SK-N-SH (cell line): Measurements from ENCODE around the gene DUSP23. TPM values are rescaled to one million over a fixed set of nuclear protein-coding genes. Genes with fewer than 3 reads are reported as not detected.

Experiments used
- CTCF ChIA-PET: fragments of 300-600, 350-600 bp; formaldehyde crosslinking; extraction: SDS; loops from one replicate; lab custom pipeline; 2021; lab: Yijun Ruan, JAX
- POLR2A ChIA-PET: fragments of 350-600 bp; sonication (Branson Sonifier 250); formaldehyde crosslinking; extraction: SDS; loops from one replicate; lab custom pipeline; 2020; ENCODE audit warnings: antibody characterized with exemption, inconsistent platforms; lab: Yijun Ruan, JAX
- DNase-seq: peaks from one replicate; pipeline ENCODE4 v3.0.0; 2012
- H2AFZ ChIP-seq: fragments of 200-600 bp; sonication (generic); 2 replicates; pipeline ENCODE4 v1.8.1; 2016; ENCODE audit warnings: antibody characterized with exemption, mild to moderate bottlenecking, low read depth
- H3F3A ChIP-seq: fragments of 200-600 bp; sonication (generic); replicated peaks from 2 replicates; pipeline ENCODE3; 2016; ENCODE audit warnings: antibody characterized with exemption, mild to moderate bottlenecking; ENCODE audit not compliant: insufficient read depth
- H3K27ac ChIP-seq, 2 experiments: fragments of 200-500 bp in 1 of 2; fragments of 200-600 bp in 1 of 2; sonication (Bioruptor generic) in 1 of 2; sonication (generic), shearing (Covaris generic) in 1 of 2; 2 replicates each; pipeline versions ENCODE4 v1.5.1 to v1.6.1; 2014 to 2016; ENCODE audit warnings: low read depth in 2 of 2, inconsistent platforms in 1 of 2, low read length in 1 of 2, mild to moderate bottlenecking in 1 of 2, mixed read lengths in 1 of 2
- H3K27me3 ChIP-seq: fragments of 200-600 bp; sonication (generic), shearing (Covaris generic); 2 replicates; pipeline ENCODE4 v1.6.1; 2016; ENCODE audit warnings: mixed run types; ENCODE audit not compliant: insufficient read depth
- H3K36me3 ChIP-seq, 2 experiments: fragments of 200-500 bp in 1 of 2; fragments of 200-600 bp in 1 of 2; sonication (Bioruptor generic) in 1 of 2; sonication (generic) in 1 of 2; replicated peaks in 1 of 2; 2 replicates each; pipeline versions ENCODE3 to v1.5.1; 2014 to 2016; ENCODE audit warnings: low read length in 1 of 2, mild to moderate bottlenecking in 1 of 2; ENCODE audit not compliant: insufficient read depth in 2 of 2, control insufficient read depth in 1 of 2
- H3K4me1 ChIP-seq, 2 experiments: fragments of 200-500 bp in 1 of 2; fragments of 200-600 bp in 1 of 2; sonication (Bioruptor generic) in 1 of 2; sonication (generic), shearing (Covaris generic) in 1 of 2; 2 replicates each; pipeline versions ENCODE4 v1.5.1 to v1.6.1; 2014 to 2016; ENCODE audit warnings: low read depth in 1 of 2, low read length in 1 of 2, mixed run types in 1 of 2; ENCODE audit not compliant: insufficient read depth in 2 of 2, control insufficient read depth in 1 of 2
- H3K4me2 ChIP-seq: fragments of 200-600 bp; sonication (generic), shearing (Covaris generic); 2 replicates; pipeline ENCODE4 v1.6.1; 2017; ENCODE audit warnings: mixed run types
- H3K4me3 ChIP-seq, 2 experiments: fragments of 200-500 bp in 1 of 2; fragments of 200-600 bp in 1 of 2; sonication (Bioruptor generic) in 1 of 2; sonication (generic), shearing (Covaris generic) in 1 of 2; 2 replicates each; pipeline versions ENCODE4 v1.5.1 to v1.8.1; 2014 to 2016; ENCODE audit warnings: low read depth in 2 of 2, inconsistent platforms in 1 of 2, low read length in 1 of 2, mild to moderate bottlenecking in 1 of 2, mixed read lengths in 1 of 2, moderate library complexity in 1 of 2
- H3K79me2 ChIP-seq: fragments of 200-600 bp; sonication (generic); 2 replicates; pipeline ENCODE4 v1.8.1; 2017; ENCODE audit warnings: mild to moderate bottlenecking; ENCODE audit not compliant: insufficient read depth
- H3K9ac ChIP-seq: fragments of 200-600 bp; sonication (generic); 2 replicates; pipeline ENCODE4 v1.6.1; 2017; ENCODE audit warnings: mixed run types
- H3K9me2 ChIP-seq: fragments of 200-600 bp; sonication (generic); 2 replicates; pipeline ENCODE4 v1.6.1; 2017; ENCODE audit warnings: mixed run types
- H3K9me3 ChIP-seq: fragments of 200-600 bp; sonication (generic); 2 replicates; pipeline ENCODE4 v1.6.1; 2017; ENCODE audit warnings: mixed run types, mild to moderate bottlenecking, moderate library complexity
- H4K20me1 ChIP-seq: fragments of 200-600 bp; sonication (generic); 2 replicates; pipeline ENCODE4 v1.6.1; 2017; ENCODE audit warnings: mild to moderate bottlenecking, mixed run types; ENCODE audit not compliant: insufficient read depth
- CTCF ChIP-seq: fragments of 200-600 bp; sonication (generic); IDR thresholded peaks from 2 replicates; pipeline ENCODE4 v1.6.1; 2017; ENCODE audit warnings: antibody characterized with exemption, mild to moderate bottlenecking, moderate library complexity
- FOSL2 ChIP-seq: IDR thresholded peaks from 2 replicates; pipeline ENCODE4 v1.4.0; 2012; ENCODE audit warnings: low read depth, mild to moderate bottlenecking, moderate library complexity, borderline replicate concordance
- FOXJ3 ChIP-seq: sonication (generic); formaldehyde crosslinking; IDR thresholded peaks from 2 replicates; pipeline ENCODE4 v1.5.1; 2020; ENCODE audit warnings: mild to moderate bottlenecking, missing genetic modification reagents
- GATA2 ChIP-seq: sonication (generic); formaldehyde crosslinking; IDR thresholded peaks from 2 replicates; pipeline ENCODE4 v1.5.0; 2020; ENCODE audit warnings: mild to moderate bottlenecking, missing genetic modification reagents
- JUND ChIP-seq: IDR thresholded peaks from 2 replicates; pipeline ENCODE4 v1.4.0; 2012
- MAX ChIP-seq: IDR thresholded peaks from 2 replicates; pipeline ENCODE4 v1.4.0; 2012; ENCODE audit warnings: low read depth
- MEF2A ChIP-seq: IDR thresholded peaks from 2 replicates; pipeline ENCODE4 v1.4.0; 2012; ENCODE audit warnings: low read depth, borderline replicate concordance
- MXI1 ChIP-seq: IDR thresholded peaks from 2 replicates; pipeline ENCODE4 v1.6.1; 2012; ENCODE audit warnings: mild to moderate bottlenecking, low read depth, low read length, improper control_type of control experiment
- NFIC ChIP-seq: IDR thresholded peaks from 2 replicates; pipeline ENCODE4 v1.4.0; 2012; ENCODE audit warnings: borderline replicate concordance
- NRF1 ChIP-seq: IDR thresholded peaks from 2 replicates; pipeline ENCODE4 v1.6.1; 2012; ENCODE audit warnings: low read depth, mild to moderate bottlenecking, low read length
- RAD21 ChIP-seq: IDR thresholded peaks from 2 replicates; pipeline ENCODE4 v1.6.1; 2012; ENCODE audit warnings: mild to moderate bottlenecking, low read length
- RCOR1 ChIP-seq: fragments of 150-350 bp; IDR thresholded peaks from 2 replicates; pipeline ENCODE4 v1.6.1; 2017; ENCODE audit warnings: antibody characterized with exemption, low read length
- RXRA ChIP-seq: IDR thresholded peaks from 2 replicates; pipeline ENCODE4 v1.4.0; 2012; ENCODE audit warnings: low read depth, mild to moderate bottlenecking, borderline replicate concordance
- TAF1 ChIP-seq: IDR thresholded peaks from 2 replicates; pipeline ENCODE4 v1.6.1; 2012; ENCODE audit warnings: low read depth, mild to moderate bottlenecking, low read length, moderate library complexity, borderline replicate concordance
- TCF12 ChIP-seq: IDR thresholded peaks from 2 replicates; pipeline ENCODE4 v1.4.0; 2012
- USF1 ChIP-seq: IDR thresholded peaks from 2 replicates; pipeline ENCODE4 v1.4.0; 2012; ENCODE audit warnings: low read depth, borderline replicate concordance
- USF2 ChIP-seq: fragments of 150-350 bp; IDR thresholded peaks from 2 replicates; pipeline ENCODE4 v1.6.1; 2017; ENCODE audit warnings: antibody characterized with exemption, low read length, low read depth, borderline replicate concordance
- YY1 ChIP-seq: IDR thresholded peaks from 2 replicates; pipeline ENCODE4 v1.4.0; 2012; ENCODE audit warnings: low read depth, mild to moderate bottlenecking
- ZBTB33 ChIP-seq: IDR thresholded peaks from 2 replicates; pipeline ENCODE4 v1.4.0; 2012; ENCODE audit warnings: low read depth, borderline replicate concordance
- WGBS: methylation state at CpG from one replicate; pipeline ENCODE4 v1.1.6; 2017; ENCODE audit warnings: low lambda C conversion rate; 5-methylcytosine and 5-hydroxymethylcytosine counted together
- polyA plus RNA-seq, 3 experiments: library from polyadenylated mRNA; depleted of rRNA; stranded (reverse); fragments of >200 nt; gene quantifications; 2 replicates each; pipeline ENCODE4 v1.2.3, GENCODE V29; 2012

Gene DUSP23
- polyA plus RNA-seq, 1 of the 3 experiments (the other 2 are of a cell fraction): 41.2 TPM

GRCh38 chr1:159827102-159827490 is 46.3 kb downstream of the DUSP23 start (continued):
- no peak for TF ChIP-seq USF1

GRCh38 chr1:159827549-159827948 is 46.8 kb downstream of the DUSP23 start:
- TF ChIP-seq RAD21: no peak
- no peak for TF ChIP-seq FOSL2
- no peak for TF ChIP-seq CTCF
- TF ChIP-seq USF2: no peak
- no peak for TF ChIP-seq RCOR1
- no peak for TF ChIP-seq TCF12
- no peak for TF ChIP-seq USF1
- no peak for TF ChIP-seq JUND
- no peak for TF ChIP-seq NFIC
- TF ChIP-seq YY1: no peak
- TF ChIP-seq ZBTB33: no peak
- no peak for TF ChIP-seq FOXJ3 (CRISPR knock-in tag)
- no peak for TF ChIP-seq TAF1
- TF ChIP-seq GATA2 (CRISPR knock-in tag): no peak
- TF ChIP-seq MAX: no peak
- TF ChIP-seq RXRA: no peak
- no peak for TF ChIP-seq MXI1
- no peak for TF ChIP-seq MEF2A
- TF ChIP-seq NRF1: no peak
- no peaks in the 10 kb centered on the region for H3K27me3 ChIP-seq
- H3K27ac ChIP-seq: no peak overlapping the region
- H2AFZ ChIP-seq: no peak overlapping the region
- H3K4me1 ChIP-seq: peaks cover 10 to 26% of the 10 kb centered on the region in 2 experiments; a peak in 2 of 4 replicates
- no peak overlapping the region for H3K9ac ChIP-seq
- no peak for DNase-seq
- H3F3A ChIP-seq: no peaks in the 10 kb centered on the region
- no peak overlapping the region for H3K4me3 ChIP-seq
- H3K9me2 ChIP-seq: no peaks in the 10 kb centered on the region
- no peaks in the 10 kb centered on the region for H3K36me3 ChIP-seq
- H3K79me2 ChIP-seq: no peaks in the 10 kb centered on the region
- no peaks in the 10 kb centered on the region for H4K20me1 ChIP-seq
- ChIA-PET POLR2A (no interaction called here), CTCF (interaction anchor here (3.5 to 8.8 kb wide), 2 partner anchors 29 to 63 kb away, joined by 12 to 41 read pairs; no protein-coding TSS in a partner anchor)
- H3K4me2 ChIP-seq: no peak overlapping the region
- H3K9me3 ChIP-seq: no peaks in the 10 kb centered on the region
- WGBS: 82% methylated on average over 2 of the region's 3 CpGs
